Effector CD4-positive, alpha-beta T cell (primary cell): Measurements from ENCODE around the gene SETMAR.

ENCODE experiments used
- DNase-seq: peaks from one replicate; pipeline ENCODE4 v3.0.0-alpha.2; 2020

The SETMAR gene

DNA sequence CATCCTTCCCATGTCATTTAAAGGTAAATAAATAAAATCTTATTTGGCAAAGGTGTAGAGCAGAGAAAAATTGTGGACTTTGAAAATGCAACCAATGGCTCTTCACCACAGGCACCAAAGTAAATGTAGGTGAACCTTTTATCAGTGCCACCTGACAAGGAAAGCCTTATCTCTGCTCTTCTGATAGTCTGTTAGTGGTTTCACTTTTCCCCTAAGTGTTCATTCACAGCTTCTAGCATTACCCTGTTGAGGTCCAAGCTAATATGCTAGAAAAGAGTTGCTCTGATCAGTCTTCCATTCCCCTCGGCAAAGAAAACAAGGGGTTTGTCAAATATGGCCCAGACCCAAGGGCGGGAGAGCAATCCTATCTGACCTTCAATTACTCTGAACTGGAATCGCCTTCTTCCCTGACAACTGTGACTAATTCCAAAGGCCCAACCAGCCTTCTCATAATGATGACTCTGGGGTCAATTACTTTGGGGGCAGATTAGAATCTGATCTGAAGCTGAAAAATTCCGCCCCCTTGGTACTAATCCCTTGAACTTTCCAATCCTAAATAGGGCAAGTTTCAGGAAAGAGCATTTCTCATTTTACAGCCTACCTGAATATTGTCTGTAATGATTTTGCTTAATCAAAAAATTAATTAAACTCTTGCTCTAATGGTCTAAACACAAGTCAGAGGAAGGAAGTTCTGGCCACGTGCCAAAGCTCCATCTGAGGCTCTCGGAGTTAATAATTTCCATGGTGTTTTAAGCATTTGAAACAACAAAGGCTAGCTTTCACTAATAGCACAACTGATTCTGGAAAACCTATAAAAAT lies 52.4 kb downstream of the SETMAR start:
- no peak for DNase-seq

- no peak for DNase-seq
Measured at GRCh38 chr3:4356220-4356540, 53.0 kb downstream of the SETMAR start.

DNA sequence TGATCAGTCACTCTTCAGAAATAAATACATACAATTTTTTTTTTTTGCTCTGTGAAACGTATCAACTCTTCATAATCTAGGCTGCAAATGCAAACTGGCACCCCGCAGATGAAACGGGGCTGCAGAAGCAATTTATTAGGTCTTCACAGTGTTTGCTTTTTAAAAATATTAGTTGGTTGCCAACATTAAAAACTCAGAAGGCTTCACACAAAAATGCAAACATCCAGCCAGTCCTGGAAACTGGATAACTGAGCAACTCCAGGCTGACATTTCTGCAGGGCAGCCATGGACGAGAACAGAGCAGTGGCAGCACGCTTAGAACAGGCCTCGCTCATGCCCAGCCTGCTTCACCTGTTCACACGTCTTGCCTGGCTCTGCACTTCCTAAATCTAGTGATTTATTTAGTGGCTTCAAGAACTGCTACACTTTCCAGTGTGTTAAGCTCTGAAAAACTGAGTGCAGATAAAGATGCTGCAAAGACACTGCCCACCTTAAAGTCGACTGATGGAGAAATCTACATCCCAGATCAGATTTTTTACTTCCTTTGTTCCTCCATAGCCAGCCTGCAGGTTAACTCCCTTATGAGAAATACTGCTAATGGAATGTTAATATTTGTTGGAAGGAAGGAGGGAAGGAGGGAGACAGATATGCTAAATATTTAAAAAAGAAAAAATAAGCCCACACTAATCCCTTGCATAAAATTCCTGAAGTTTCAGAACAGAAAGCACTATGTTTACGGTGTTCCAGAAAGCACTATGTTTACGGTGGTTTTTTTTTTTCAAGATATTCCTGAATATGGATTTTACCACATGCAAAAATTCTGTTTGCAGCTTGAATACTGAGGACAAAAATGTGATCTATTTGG lies 53.6 kb downstream of the SETMAR start:
- no peak for DNase-seq

DNA sequence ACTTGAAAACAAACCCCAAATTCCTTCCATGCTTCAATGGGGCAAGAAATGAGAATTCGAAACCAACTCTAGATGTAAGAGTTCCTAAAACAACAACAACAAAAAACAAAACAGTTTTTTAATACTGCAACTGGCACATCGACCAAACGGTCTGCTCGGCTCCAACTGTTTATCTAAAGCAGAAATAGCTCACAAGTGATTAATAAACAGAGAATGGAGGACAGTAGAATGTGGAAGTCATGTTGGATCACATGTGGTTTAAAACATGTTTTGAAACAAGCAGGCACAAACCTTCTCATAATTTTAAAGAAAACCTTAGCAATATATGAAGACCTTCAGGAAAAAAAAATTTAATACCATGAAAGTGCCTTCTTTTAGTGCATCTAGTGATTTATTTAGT lies 55.1 kb downstream of the SETMAR start:
- no peak for DNase-seq

GRCh38 chr3:4359805-4360502 lies 56.8 kb downstream of the SETMAR start:
- DNase-seq, result no peak

- DNase-seq, result no peak
Measured at GRCh38 chr3:4360817-4361216, 57.6 kb downstream of the SETMAR start.

DNA sequence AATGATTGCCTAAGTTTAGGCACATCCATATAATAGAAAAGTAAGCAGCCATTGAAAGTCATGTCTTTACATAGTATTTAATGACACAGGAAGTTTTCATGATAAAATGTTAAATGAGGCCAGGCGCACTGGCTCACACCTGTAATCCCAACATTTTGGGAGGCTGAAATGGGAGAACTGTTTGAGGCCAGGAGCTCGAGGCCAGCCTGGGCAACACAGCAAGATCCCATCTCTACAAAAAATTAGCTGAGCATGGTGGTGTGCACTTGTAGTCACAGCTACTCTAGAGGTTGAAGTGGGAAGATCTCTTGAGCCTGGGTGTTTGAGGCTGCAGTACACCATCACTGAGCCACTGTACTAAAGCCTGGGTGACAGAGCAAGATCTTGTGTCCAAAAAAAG lies 59.4 kb downstream of the SETMAR start:
- no peak for DNase-seq
